Psoas muscle (tissue), 8 donors: ENCODE data around the gene OAS2. TPM values are rescaled to one million over a fixed set of nuclear protein-coding genes. Genes with fewer than 3 reads are reported as not detected.

ENCODE experiments used
- ATAC-seq, 4 donors: fragments of 200-7000 bp; cut with Tn5 transposase; one replicate each; pipeline ENCODE4 v1.9.1; 2020; ENCODE audit warnings: moderate library complexity in 3 of 4, mild to moderate bottlenecking in 2 of 4
- DNase-seq, 2 donors: peaks; one replicate each; pipeline ENCODE4 v3.0.0-alpha.2; 2020
- H3K27ac ChIP-seq: fragments of 200-600 bp; one replicate; pipeline ENCODE4 v1.8.0; 2022
- H3K27me3 ChIP-seq, 3 donors: fragments of 200-600 bp in 1 of 3; one replicate each; pipeline versions ENCODE4 v1.6.1 to v1.8.0; 2013 to 2022; ENCODE audit warnings: low read length in 2 of 3, mild to moderate bottlenecking in 2 of 3, moderate library complexity in 1 of 3; ENCODE audit not compliant: insufficient read depth in 3 of 3
- H3K36me3 ChIP-seq, 2 donors: fragments of 200-600 bp in 1 of 2; one replicate each; pipeline versions ENCODE4 v1.6.1 to v1.8.0; 2013 to 2022; ENCODE audit warnings: low read depth in 1 of 2, mild to moderate bottlenecking in 1 of 2, moderate library complexity in 1 of 2; ENCODE audit not compliant: insufficient read depth in 1 of 2
- H3K4me1 ChIP-seq: fragments of 200-600 bp; one replicate; pipeline ENCODE4 v1.8.0; 2022
- H3K4me3 ChIP-seq: fragments of 200-600 bp; one replicate; pipeline ENCODE4 v1.8.0; 2022; ENCODE audit warnings: mild to moderate bottlenecking
- H3K9me3 ChIP-seq: fragments of 200-600 bp; one replicate; pipeline ENCODE4 v1.8.0; 2022
- WGBS, 3 donors: extraction: QIAGEN DNeasy Blood & Tissue Kit; methylation state at CpG; one replicate each; pipeline versions ENCODE4 v1.1.6 to v1.1.7; 2013; 5-methylcytosine and 5-hydroxymethylcytosine counted together
- intact Hi-C, 2 donors: fragments of 100-400 bp; cut with DNase I; formaldehyde crosslinking; loops; one replicate each; pipeline versions ENCODE4 v1.11.0 to v1.14.2; 2022
- polyA plus RNA-seq, 3 donors: library from polyadenylated mRNA; stranded (reverse); fragments of 200-250 nt; gene quantifications; one replicate each; pipeline ENCODE4 v1.2.3, GENCODE V29; 2013
- total RNA-seq, 4 donors: library from RNA; stranded (reverse); fragmentation: NEBNext Ultra II Directional in 2 of 4; extraction: Animal tissue kit (Norgen Biotek cat#: 25700) in 2 of 4; gene quantifications; one replicate each; pipeline versions ENCODE4 v1.2.1 to v1.2.4, GENCODE V29; 2021 to 2023
- TF ChIP-seq, protein P1 (sequence below): fragments of 200-600 bp; IDR thresholded peaks from one replicate; pipeline ENCODE4 v1.8.0; 2022; ENCODE audit warnings: antibody characterized with exemption
- donor health status: healthy with polysubstance abuse.
- donor health status: DM: no; HTN: no; CAD: no; lungs with moderate emphysema.
- donor health status: Bipolar disorder and iron deficiency.
- donor health status: healthy.
- donor health status: DM: yes; HTN: yes; CAD: no.
- donor health status: DM: no; HTN: no; CAD: no.
- donor health status: DM: no; HTN: no; CAD: no.
- donor health status: DM: yes; HTN: yes; CAD: no.

Gene OAS2
- total and polyA plus RNA-seq, 7 donors = 1.5 to 8.4 (median 2.1) TPM

GRCh38 chr12:112937741-112938719 lies 40.3 kb upstream of the OAS2 start, which contains the start of gene OAS3:
Gene OAS3, plus strand, starts transcription at chr12:112938474. Its CDS starts 57 bp downstream, at chr12:112938531.
- peak; percentile 46 to 84 (median 72) for ATAC-seq

GRCh38 chr12:112938751-112939150 lies 39.6 kb upstream of the OAS2 start:
- H3K27ac ChIP-seq = peak overlapping the region; percentile 55
- ATAC-seq (no peak), DNase-seq (no peak)
- no peaks in the 10 kb centered on the region for H3K4me1 ChIP-seq
- intact Hi-C loops = no loop called here
- no peaks in the 10 kb centered on the region for H3K36me3 ChIP-seq
- 14 to 18% (median 16%) methylated on average over 11 of the region's 11 CpGs for WGBS, 3 donors
- TF ChIP-seq, protein P1, sequence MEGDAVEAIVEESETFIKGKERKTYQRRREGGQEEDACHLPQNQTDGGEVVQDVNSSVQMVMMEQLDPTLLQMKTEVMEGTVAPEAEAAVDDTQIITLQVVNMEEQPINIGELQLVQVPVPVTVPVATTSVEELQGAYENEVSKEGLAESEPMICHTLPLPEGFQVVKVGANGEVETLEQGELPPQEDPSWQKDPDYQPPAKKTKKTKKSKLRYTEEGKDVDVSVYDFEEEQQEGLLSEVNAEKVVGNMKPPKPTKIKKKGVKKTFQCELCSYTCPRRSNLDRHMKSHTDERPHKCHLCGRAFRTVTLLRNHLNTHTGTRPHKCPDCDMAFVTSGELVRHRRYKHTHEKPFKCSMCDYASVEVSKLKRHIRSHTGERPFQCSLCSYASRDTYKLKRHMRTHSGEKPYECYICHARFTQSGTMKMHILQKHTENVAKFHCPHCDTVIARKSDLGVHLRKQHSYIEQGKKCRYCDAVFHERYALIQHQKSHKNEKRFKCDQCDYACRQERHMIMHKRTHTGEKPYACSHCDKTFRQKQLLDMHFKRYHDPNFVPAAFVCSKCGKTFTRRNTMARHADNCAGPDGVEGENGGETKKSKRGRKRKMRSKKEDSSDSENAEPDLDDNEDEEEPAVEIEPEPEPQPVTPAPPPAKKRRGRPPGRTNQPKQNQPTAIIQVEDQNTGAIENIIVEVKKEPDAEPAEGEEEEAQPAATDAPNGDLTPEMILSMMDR = no peak
- no peaks in the 10 kb centered on the region for H3K9me3 ChIP-seq
- peaks cover 0 to 17% (median 0%) of the 10 kb centered on the region in 3 donors for H3K27me3 ChIP-seq
- peak overlapping the region; percentile 74 for H3K4me3 ChIP-seq

More at GRCh38 chr12:112937741-112938719, 40.3 kb upstream of the OAS2 start, which contains the start of gene OAS3:
- intact Hi-C loops = no loop called here
- no peaks in the 10 kb centered on the region for H3K9me3 ChIP-seq
- H3K27ac ChIP-seq = peak within 1 kb of the TSS; percentile 55
- H3K27me3 ChIP-seq = peaks cover 0 to 17% (median 0%) of the 10 kb centered on the region in 3 donors
- TF ChIP-seq, protein P1 = no peak
- peak; percentile 89 to 92 for DNase-seq
- H3K4me3 ChIP-seq = peak within 1 kb of the TSS; percentile 74
- WGBS, 3 donors = 6 to 7% (median 7%) methylated on average over 48 to 50 of the region's 50 CpGs
- H3K36me3 ChIP-seq = no peaks in the 10 kb centered on the region
- H3K4me1 ChIP-seq = no peaks in the 10 kb centered on the region

DNA sequence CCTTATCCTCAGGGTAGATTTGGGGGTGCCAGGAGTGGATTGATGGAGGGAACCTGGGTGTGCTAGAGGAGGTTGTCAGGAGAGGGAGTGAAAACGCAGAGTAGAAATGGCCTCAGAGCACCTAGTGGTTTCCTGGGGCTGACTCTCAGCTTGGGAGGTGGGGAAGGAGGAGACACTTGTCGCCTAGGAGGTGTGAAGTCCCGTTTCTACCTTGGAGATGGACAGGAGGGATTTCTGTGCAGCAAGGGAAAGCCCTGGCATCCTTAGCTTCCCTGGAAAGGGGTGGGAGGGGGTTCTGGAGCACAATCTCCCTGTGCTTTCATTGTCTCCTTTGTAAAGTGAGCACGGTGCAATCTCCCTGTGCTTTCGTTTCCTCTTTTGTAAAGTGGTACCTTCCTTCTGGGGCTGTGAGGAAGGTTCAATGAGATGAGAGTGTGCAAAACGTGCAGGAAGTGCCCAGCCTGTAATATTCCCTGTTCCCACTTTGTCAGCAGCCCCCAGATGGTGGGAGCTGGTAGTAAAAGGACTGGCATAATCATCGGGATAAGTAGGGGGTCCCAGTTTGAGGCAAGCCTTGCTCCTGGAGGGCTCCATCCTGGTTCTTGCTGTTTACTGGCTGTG lies 38.4 kb upstream of the OAS2 start:
- ATAC-seq = no peak
- no peaks in the 10 kb centered on the region for H3K4me1 ChIP-seq
- intact Hi-C loops = no loop called here

DNA sequence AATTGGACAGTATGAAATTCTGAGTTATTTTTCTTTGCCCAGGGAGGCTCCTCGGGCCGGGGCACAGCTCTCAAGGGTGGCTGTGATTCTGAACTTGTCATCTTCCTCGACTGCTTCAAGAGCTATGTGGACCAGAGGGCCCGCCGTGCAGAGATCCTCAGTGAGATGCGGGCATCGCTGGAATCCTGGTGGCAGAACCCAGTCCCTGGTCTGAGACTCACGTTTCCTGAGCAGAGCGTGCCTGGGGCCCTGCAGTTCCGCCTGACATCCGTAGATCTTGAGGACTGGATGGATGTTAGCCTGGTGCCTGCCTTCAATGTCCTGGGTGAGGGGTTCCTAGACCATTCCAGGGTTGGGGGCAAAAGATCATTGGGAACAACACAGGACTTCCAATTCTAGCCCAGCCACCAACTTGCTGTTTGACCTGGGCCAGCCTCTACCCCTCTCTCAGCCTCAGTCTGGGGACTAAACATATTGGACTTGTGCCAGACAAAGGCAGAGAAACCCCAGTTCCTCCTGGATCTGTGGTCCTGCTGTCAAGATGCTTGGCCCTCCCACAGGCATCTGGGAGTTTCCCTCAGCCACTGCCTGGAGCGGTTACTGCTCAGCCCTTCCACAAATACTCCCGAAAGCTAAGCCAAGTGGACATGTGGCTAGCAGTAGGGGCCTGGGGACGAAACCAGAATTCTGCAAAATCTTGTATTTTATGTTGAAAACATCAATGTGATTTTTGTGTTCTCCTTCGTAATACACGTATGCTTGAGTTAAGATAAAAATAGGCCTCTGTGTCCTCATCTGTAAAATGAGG lies 36.6 kb upstream of the OAS2 start:
- Histone ChIP-seq H3K36me3 (no peaks in the 10 kb centered on the region), H3K27ac (no peak overlapping the region)

More for the DNA sequence above, 38.4 kb upstream of the OAS2 start:
- no peak for DNase-seq
- WGBS, 3 donors = 49 to 62% (median 53%) methylated on average over 7 of the region's 7 CpGs
- TF ChIP-seq, protein P1 = no peak
- H3K9me3 ChIP-seq = peaks cover 5% of the 10 kb centered on the region
- H3K27me3 ChIP-seq = peaks cover 0 to 17% (median 0%) of the 10 kb centered on the region in 3 donors
- H3K27ac ChIP-seq = no peak overlapping the region
- H3K4me3 ChIP-seq = no peak overlapping the region
- H3K36me3 ChIP-seq = no peaks in the 10 kb centered on the region

More for the DNA sequence above, 36.6 kb upstream of the OAS2 start:
- Histone ChIP-seq H3K4me3 (no peak overlapping the region), H3K9me3 (peaks cover 5% of the 10 kb centered on the region), H3K4me1 (no peaks in the 10 kb centered on the region), H3K27me3 (peaks cover 0 to 17% (median 0%) of the 10 kb centered on the region in 3 donors)
- TF ChIP-seq, protein P1 = no peak
- intact Hi-C loops = no loop called here
- 86 to 90% (median 87%) methylated on average over 16 of the region's 16 CpGs for WGBS, 3 donors
- ATAC-seq (no peak), DNase-seq (no peak)
